ENCODE data around the gene GABBR1. TPM values are rescaled to one million over a fixed set of nuclear protein-coding genes. Genes with fewer than 3 reads are reported as not detected.

The GABBR1 gene
- total RNA-seq, 4 donors from 2014 or later, result 18.5 to 41.8 (median 21.9) TPM

DNA sequence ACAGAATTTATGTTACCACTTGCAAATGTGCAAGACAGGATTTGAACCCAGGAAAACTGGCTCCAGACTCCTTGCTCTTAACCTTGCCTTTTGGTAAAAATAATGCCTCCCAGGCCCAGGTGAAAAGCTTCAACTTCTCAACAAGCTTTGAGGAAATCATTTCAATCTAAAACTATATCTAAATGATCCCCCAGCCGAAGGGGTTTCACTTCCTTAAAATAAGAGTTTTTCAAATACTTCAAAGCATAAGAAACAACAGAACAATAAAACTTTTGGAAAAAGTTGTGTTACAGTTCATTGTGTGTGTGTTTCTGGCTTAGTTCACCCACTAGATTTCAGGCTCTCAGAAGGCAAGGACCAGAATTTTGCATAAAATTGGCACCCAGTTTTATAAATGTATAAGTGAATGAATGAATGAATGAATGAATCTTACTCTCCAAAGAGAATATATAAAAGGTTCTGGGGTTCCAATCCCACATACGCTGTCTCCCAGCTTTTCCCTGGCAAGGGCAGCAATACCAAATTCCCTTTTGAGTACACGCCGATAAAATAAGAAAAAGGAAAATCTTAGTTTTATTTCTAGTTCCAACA is 42.7 kb downstream of the GABBR1 start:
- DNase-seq (ENCODE audit: low spot score), result no peak
- no peak for ATAC-seq (ENCODE audit: low FRiP score)
- TF ChIP-seq, protein P1, sequence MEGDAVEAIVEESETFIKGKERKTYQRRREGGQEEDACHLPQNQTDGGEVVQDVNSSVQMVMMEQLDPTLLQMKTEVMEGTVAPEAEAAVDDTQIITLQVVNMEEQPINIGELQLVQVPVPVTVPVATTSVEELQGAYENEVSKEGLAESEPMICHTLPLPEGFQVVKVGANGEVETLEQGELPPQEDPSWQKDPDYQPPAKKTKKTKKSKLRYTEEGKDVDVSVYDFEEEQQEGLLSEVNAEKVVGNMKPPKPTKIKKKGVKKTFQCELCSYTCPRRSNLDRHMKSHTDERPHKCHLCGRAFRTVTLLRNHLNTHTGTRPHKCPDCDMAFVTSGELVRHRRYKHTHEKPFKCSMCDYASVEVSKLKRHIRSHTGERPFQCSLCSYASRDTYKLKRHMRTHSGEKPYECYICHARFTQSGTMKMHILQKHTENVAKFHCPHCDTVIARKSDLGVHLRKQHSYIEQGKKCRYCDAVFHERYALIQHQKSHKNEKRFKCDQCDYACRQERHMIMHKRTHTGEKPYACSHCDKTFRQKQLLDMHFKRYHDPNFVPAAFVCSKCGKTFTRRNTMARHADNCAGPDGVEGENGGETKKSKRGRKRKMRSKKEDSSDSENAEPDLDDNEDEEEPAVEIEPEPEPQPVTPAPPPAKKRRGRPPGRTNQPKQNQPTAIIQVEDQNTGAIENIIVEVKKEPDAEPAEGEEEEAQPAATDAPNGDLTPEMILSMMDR (IDR thresholded peaks at IDR 0.05), result no peak

DNA sequence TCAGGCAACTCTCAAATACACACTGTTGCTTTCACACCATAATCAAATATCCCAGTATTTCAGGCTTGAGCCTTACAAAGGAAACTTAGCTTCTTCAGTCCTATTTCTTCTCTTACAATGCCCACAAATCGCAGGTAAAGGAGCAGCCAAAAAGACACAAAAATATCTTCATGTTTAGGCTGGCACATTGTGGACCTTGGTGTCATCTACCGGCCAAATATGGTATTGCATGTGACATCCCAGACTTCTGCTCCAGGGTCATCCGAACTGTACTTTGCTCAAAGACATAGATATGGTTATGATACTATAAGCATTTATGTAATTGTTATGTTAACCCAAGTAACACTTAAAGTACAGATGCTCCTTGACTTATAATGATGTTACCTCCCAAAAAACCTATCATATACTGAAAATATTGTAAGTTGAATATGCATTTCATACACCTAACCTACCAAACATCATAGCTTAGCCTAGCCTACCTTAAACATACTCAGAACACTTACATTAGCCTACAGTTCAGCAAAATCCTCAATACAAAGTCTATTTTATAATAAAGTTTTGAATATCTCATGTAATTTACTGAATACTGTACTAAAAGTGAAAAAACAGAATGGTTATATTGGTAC is 43.4 kb downstream of the GABBR1 start:
- DNase-seq (ENCODE audit: low spot score) (no peak), ATAC-seq (ENCODE audit: low FRiP score) (no peak)
- TF ChIP-seq, protein P1 (IDR thresholded peaks at IDR 0.05), result peak in 2 of 3 donors; percentile 79 to 85

DNA sequence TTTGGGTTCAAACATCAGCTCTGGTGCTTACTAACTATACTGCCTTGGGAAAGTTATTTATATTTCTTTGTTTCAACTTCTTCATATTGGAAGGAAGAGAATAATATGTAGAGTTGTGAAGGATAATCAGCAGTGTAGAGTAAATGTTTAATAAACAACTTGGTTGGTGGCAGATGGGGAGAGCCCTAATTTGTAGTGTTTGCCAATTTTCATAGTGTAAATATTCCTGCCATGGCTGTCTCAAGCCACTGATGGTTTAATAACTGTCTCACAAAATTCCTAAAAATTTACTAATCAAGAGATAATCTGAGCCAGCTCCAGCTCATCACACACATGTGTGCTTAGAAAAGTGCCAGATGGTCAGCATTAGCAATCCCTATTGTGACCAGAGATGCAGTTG is 48.2 kb downstream of the GABBR1 start, which contains the start of gene OR2H2:
Gene OR2H2 (plus strand): TSS at position 301 of the 400 bp plus-strand sequence. CDS start 2,824 bp downstream, outside the sequence.
- TF ChIP-seq, protein P1 (IDR thresholded peaks at IDR 0.05), result no peak
- ATAC-seq (ENCODE audit: low FRiP score), result no peak

DNA sequence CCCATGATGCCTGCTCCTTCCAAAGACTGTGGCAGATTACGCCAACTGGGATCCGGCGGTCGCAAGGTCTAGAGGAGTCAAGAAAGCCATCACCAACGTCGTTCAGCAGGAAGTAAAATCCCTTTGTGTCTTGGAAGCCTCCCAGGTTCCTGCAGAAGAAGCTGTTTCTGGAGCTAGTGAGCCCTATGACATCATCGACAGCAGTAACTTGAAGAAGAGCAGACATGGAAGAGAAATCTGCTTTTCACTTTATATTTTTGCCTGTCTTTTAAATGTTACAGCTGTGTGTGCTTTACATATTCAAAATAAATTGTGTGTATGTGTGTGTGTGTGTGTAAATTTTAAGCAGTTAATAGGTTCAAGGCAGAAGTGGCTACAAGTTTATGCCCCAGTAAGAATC is 55.4 kb downstream of the GABBR1 start:
- ATAC-seq (ENCODE audit: low FRiP score) (no peak), DNase-seq (ENCODE audit: low spot score) (no peak)
- TF ChIP-seq, protein P1 (IDR thresholded peaks at IDR 0.05), result no peak

More for the DNA sequence above, 48.2 kb downstream of the GABBR1 start, which contains the start of gene OR2H2:
- DNase-seq (ENCODE audit: low spot score), result no peak

DNA sequence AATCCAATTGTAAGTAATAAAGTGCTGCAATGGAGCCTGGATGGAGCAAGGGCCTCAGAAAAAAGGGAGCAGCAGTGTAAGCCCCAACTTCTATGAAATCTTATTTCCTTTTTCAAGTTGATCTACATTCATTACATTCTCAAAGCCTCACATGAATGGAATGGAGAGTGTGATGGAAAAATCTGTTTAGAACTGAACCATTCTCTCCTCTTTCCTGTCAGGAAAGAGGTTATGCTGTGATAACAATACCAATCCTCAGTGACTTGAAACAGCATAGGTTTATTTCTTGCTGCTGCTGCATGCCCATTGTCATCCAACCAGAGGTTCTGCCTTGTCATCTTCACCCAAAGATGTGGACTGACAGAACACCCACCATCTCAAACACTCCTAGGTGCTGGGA is 56.9 kb downstream of the GABBR1 start:
- ATAC-seq (ENCODE audit: low FRiP score) (no peak), DNase-seq (ENCODE audit: low spot score) (no peak)
- TF ChIP-seq, protein P1 (IDR thresholded peaks at IDR 0.05), result no peak

DNA sequence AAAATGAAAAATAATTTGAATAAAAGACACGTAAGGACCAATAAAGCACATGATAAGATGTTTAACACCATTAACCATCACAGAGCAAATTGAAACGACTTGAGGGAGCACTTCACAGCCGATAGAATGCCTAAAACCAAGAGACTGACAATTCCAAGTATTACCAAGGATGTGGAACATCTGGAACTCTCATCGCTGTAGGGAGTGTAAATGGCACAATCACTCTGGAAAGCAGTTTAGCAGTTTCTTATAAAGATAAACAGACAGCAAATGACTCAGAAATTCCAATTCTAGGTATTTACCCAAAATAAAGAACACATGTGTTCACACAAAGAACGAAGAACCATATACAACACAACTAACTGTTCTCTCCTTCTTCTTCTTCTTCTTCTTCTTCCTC is 65.0 kb downstream of the GABBR1 start:
- DNase-seq (ENCODE audit: low spot score) (no peak), ATAC-seq (ENCODE audit: low FRiP score) (no peak)
- TF ChIP-seq, protein P1 (IDR thresholded peaks at IDR 0.05), result no peak

DNA sequence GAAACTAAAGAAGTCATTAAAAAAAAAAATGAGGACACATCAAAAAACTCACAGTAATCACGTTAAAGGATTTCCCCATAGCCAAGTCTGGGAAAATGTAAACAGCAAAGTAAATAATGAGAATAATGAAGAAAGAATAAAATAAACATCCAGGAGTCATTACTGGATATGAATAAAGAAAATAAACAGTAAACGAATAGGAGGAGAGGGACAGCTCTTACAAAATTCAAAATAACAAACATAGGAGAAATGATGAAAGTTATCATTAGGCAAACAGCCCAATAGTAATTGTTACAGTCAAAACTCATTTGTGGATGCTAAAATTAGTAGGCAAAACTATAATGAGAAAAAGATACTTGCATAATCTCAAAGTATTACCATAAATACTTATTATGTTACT is 65.4 kb downstream of the GABBR1 start:
- TF ChIP-seq, protein P1 (IDR thresholded peaks at IDR 0.05), result no peak
- no peak for DNase-seq (ENCODE audit: low spot score)
- no peak for ATAC-seq (ENCODE audit: low FRiP score)

Measured in omental fat pad (tissue), 4 donors.